Measurements from ENCODE around the gene PSMB8.
"Not testable (repeated sequence)": the region's sequence is repeated elsewhere in the genome, so short reads cannot be mapped to it uniquely, and the experiment has no call there.

PSMB8 gene

GRCh38 chr6:32843979-32844838 lies at the start of gene PSMB8:
TSS of gene PSMB8 (minus strand) at chr6:32844047. CDS start at chr6:32843996, 51 bp downstream.
- peak; percentile 98 for DNase-seq (ENCODE audit: low spot score)

- DNase-seq (ENCODE audit: low spot score) = no peak
Observed at GRCh38 chr6:32890831-32891230, 47.0 kb upstream of the PSMB8 start.

GRCh38 chr6:32889533-32889932 lies 45.7 kb upstream of the PSMB8 start:
- DNase-seq (ENCODE audit: low spot score) = no peak

GRCh38 chr6:32888576-32888975 lies 44.7 kb upstream of the PSMB8 start:
- DNase-seq (ENCODE audit: low spot score) = no peak

- DNase-seq (ENCODE audit: low spot score) = no peak
Observed at GRCh38 chr6:32887616-32888015, 43.8 kb upstream of the PSMB8 start.

- DNase-seq (ENCODE audit: low spot score) = no peak
Observed at GRCh38 chr6:32886681-32887383, 43.0 kb upstream of the PSMB8 start.

- DNase-seq (ENCODE audit: low spot score) = peak; percentile 80
Observed at GRCh38 chr6:32885698-32886286, 41.9 kb upstream of the PSMB8 start.

- no peak for DNase-seq (ENCODE audit: low spot score)
Observed at GRCh38 chr6:32883789-32884188, 39.9 kb upstream of the PSMB8 start.

- no peak for DNase-seq (ENCODE audit: low spot score)
Observed at GRCh38 chr6:32882879-32883250, 39.0 kb upstream of the PSMB8 start.

- DNase-seq (ENCODE audit: low spot score) = not testable (repeated sequence)
Observed at GRCh38 chr6:32880962-32881361, 37.1 kb upstream of the PSMB8 start.

- no peak for DNase-seq (ENCODE audit: low spot score)
Observed at GRCh38 chr6:32879691-32880090, 35.8 kb upstream of the PSMB8 start.

GRCh38 chr6:32876603-32877002 lies 32.8 kb upstream of the PSMB8 start:
- DNase-seq (ENCODE audit: low spot score) = no peak

- not testable (repeated sequence) for DNase-seq (ENCODE audit: low spot score)
Observed at GRCh38 chr6:32873947-32874346, 30.1 kb upstream of the PSMB8 start.

GRCh38 chr6:32868257-32868788 lies 24.5 kb upstream of the PSMB8 start:
- peak; percentile 89 for DNase-seq (ENCODE audit: low spot score)

GRCh38 chr6:32867554-32868256 lies 23.9 kb upstream of the PSMB8 start:
- DNase-seq (ENCODE audit: low spot score) = no peak

- DNase-seq (ENCODE audit: low spot score) = peak; percentile 22
Observed at GRCh38 chr6:32867022-32867477, 23.2 kb upstream of the PSMB8 start.

- DNase-seq (ENCODE audit: low spot score) = no peak
Observed at GRCh38 chr6:32865724-32866443, 22.0 kb upstream of the PSMB8 start.

GRCh38 chr6:32862725-32863124 lies 18.9 kb upstream of the PSMB8 start:
- no peak for DNase-seq (ENCODE audit: low spot score)

- no peak for DNase-seq (ENCODE audit: low spot score)
Observed at GRCh38 chr6:32860674-32861073, 16.8 kb upstream of the PSMB8 start.

- DNase-seq (ENCODE audit: low spot score) = no peak
Observed at GRCh38 chr6:32858194-32858593, 14.3 kb upstream of the PSMB8 start.

- DNase-seq (ENCODE audit: low spot score) = no peak
Observed at GRCh38 chr6:32857156-32857891, 13.5 kb upstream of the PSMB8 start.
